GM12875 (cell line): ENCODE data around the gene ZNF24.

Experiments used
- H3K4me3 ChIP-seq: one replicate; pipeline ENCODE4 v1.5.1; 2011; ENCODE audit warnings: low read depth, low read length, control low read depth
- CTCF ChIP-seq: IDR thresholded peaks from 2 replicates; pipeline ENCODE4 v1.5.1; 2011; ENCODE audit warnings: low read depth, mild to moderate bottlenecking, control low read depth, inconsistent platforms, low read length, moderate library complexity, borderline replicate concordance; ENCODE audit not compliant: insufficient read depth

The ZNF24 gene

GRCh38 chr18:35374708-35375107 is 30.5 kb upstream of the ZNF24 start:
- no peak for TF ChIP-seq CTCF
- H3K4me3 ChIP-seq: no peak overlapping the region

- no peak overlapping the region for H3K4me3 ChIP-seq
- TF ChIP-seq CTCF: no peak
Observed at GRCh38 chr18:35371412-35372195, 27.4 kb upstream of the ZNF24 start.

GRCh38 chr18:35369126-35369525 is 24.9 kb upstream of the ZNF24 start:
- H3K4me3 ChIP-seq: no peak overlapping the region
- no peak for TF ChIP-seq CTCF

- TF ChIP-seq CTCF: no peak
- no peak overlapping the region for H3K4me3 ChIP-seq
Observed at GRCh38 chr18:35368595-35368994, 24.4 kb upstream of the ZNF24 start.

GRCh38 chr18:35362531-35362930 is 18.3 kb upstream of the ZNF24 start:
- no peak for TF ChIP-seq CTCF
- H3K4me3 ChIP-seq: no peak overlapping the region

GRCh38 chr18:35361570-35362321 is 17.5 kb upstream of the ZNF24 start:
- TF ChIP-seq CTCF: no peak
- no peak overlapping the region for H3K4me3 ChIP-seq
